ENCODE data around the gene CNDP2.
"Not testable (repeated sequence)": the region's sequence is repeated elsewhere in the genome, so short reads cannot be mapped to it uniquely, and the experiment has no call there.

CNDP2 gene

DNA sequence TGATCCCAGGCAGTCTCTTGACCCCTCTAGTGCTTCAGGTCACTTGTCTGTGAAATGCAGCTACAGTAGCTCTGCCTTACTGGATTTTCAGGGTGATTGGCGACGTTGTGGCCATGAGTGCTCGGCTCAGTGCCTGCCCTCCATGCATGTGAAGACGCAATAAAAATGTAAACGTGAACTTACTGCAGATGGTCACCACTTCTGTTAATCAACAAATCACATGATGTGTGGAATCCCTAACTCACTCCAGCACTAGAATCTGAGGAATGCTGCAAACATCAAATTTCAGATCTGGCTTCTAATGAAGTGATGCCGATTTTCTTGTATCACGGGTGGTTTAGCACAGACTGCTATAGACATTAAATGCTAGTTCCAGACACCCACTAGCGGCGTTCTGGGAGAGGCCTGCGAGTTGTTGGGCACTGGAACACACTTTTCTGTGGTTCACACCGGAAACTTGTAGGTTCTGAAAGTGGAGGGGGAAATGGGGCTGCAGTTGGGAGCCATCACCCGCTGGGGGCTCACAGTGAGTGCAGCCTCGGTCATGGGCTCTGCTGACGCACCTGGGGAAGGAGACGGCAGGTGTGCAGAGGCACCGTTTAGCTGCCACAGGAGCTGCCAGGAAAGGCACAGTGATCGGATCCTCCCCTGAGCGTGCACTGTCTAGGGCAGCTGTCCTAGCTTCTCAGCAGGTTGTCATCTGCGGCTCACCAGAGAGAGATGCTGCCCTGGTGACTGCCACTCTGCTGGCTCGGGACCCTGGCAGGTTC is 44.7 kb downstream of the CNDP2 start:
- DNase-seq, result no peak

DNA sequence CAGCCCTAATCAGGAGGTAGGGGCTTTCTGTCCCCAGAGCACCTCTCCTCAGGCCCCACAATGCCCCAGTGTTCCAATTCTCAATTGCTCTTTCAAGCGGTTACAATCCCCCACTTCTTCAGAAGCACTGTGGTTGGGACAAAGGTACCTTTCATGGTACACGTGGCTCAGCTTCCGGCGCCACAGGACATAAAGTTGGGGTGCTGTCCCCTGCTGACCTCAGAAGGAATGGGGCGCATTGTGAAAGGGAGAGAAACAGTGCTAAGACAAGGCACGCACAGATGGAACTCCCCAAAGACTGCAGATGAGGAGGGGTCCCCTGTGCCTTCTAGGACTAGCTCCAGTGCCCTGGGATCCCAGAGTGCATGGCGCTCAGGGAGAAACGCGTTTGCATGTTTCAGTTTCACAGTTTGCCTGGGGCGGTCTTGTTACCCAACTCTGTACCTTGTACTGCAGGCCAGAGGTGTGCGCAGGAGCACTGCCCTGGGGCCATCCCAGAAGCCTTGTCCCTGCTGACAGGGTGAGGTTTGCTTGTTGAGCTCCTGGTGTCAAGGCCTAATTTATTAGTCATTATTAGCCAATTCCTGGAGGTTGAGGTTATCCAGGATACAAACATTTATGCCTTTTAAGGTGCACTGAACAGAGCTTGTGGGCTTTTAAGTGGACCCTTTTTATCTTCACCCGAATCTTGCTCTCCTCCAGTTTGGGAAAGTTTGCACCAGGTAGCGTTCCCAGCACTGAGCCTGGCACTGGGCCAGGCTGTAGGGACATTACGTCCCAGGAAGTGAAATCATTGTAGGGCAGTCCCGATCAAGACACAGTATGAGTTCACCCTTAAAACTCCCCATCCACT is 45.8 kb downstream of the CNDP2 start:
- no peak for DNase-seq

DNA sequence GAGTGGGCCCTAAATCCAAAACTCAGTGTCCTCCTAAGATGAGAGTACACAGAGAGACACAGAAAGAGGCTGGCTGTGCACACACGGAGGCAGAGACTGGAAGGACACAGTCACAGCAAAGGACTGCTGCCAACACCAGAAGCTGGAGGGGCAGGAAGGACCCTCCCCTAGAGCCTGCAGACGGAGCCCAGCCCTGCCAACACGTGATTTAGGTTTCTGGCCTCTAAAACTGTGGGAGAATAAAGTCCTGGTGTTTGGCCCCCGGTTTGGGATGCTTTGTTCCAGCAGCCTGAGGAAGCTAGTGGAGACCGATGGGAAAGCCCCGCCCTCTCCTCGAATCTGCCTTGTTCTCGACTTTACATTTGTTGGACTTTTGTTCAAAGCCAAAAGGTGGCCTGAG is 48.7 kb downstream of the CNDP2 start:
- peak; percentile 53 for DNase-seq

DNA sequence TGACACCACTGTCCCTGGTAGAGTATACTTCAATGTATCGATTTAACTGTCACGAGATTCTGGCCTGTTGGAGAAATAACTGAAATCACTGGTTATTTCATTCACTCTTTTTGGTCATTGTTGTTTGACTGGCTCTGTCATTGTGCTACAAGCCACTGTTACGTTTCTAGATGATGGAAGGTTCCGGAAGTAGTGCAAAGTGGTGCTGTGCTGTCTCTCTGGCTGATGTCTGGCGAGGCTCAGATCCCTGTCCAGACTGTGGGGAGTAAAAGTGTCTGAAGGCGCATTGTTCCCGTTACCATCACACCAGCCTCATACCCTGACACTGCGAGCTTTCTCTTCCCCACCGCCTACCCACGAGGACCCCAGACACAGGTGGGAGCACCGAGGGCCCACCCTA is 49.8 kb downstream of the CNDP2 start:
- DNase-seq, result no peak

DNA sequence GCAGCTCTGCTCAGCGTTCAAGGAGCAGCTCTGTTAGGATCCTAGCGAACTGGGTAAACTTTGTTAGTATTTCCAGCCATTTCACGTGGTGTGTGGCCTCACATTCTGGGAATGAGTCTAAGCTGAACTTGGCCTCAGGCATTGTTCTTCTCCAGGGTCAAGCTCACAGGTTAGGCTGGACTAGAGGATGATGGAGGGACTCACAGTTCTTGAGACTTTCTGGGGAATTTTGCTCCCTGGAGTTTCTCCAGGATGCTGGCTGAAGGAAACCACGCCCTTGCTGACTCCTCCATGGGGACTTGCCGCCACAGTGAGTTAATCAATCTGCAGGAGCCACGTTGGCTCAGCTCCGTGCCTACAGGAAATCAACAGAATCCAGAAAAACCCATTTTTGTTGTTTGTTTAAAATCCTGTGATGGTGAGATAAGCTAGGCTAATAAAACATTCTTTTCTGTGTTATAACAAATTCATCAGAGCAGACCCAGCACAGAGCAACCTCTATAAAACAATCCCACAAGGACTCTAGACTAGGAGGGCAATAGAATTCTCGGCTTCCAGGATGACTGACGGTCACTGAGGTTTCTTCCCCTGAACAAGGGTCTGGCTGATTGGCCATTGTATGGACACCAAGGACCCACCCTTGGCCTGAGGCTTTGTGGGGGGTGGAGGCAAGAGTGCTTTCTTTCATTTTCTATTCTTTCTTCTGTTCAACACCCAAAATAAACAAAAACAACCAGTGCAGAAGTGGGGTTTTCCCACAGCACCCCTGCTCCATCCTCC is 50.8 kb downstream of the CNDP2 start:
- no peak for DNase-seq

DNA sequence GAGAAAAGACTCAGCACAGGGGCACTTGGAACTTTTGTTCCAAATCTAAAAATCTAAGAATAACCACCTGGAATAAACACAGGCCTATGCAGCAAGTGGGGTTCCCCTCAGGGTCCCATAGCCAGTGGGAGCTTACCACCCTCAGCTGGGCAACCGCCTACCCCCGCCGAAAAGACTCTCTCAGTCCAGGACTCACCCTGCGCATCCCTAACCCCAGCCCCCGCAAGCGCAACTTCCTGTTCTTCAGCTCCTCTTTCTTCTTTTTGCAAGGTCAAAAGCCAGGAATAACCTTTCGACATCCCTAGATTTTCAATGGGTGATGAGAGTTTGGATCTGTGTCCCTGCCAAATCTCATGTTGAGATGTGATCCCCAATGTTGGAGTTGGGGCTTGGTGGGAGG is 51.7 kb downstream of the CNDP2 start:
- no peak for DNase-seq

DNA sequence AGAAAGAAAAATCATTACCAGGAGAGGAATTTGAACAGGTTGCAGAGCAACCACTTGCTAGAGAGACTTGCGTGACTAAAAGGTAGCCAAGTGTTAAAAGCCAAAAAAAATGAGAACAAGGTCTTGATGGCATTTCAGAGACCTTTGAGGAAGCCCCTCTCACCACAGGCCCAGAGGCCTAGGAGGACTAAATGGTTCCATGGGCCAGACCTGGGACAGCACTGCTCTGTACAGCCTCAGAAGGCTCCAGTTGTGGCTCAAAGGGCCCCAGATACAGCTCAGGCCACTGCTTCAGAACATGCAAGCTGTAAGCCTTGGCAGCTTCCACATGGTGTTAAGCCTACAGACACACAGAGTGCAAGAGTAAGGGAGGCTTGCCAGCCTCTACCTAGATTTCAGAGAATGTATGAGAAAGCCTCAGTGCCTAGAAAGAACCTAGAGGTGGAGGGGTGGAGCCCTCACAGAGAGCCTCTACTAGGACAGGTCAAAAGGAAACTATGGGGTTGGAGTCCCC is 53.5 kb downstream of the CNDP2 start:
- DNase-seq, result no peak

DNA sequence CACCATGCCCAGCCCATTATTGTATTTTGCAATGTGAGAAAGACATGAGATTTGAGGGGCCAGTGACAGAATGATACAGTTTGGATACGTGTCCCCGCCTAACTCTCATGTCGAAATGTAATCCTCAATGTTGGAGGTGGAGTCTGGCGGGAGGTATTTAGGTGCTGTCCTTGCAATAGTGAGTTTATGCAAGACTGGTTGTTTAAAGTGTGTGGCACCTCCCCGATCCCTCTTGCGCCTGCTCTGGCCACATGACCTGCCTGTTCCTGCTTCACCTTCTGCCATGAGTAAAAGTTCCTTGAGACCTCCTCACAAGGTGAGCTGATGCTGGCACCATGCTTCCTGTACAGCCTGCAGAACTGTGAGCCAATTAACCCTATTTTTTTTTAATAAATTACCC is 54.7 kb downstream of the CNDP2 start:
- DNase-seq, result no peak

DNA sequence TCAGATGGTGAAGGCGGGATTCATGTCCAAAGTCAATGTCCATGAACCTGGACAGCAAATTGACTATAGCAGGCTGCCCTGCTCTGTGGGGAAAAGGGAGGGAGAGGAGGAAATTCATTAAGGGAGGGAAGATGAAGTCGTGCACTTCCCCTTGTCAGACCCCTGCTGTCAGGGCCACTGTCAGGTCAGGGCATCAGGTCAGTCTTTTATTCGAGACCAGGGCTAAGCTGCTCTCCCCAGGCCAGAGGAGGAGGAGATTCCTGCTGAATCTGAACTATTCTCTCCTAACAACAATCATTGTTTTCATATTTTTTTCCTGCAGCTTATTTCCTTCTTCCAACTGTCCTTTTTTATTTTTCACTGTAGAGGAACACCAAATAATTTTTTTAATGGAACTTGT is 55.3 kb downstream of the CNDP2 start:
- DNase-seq, result no peak

DNA sequence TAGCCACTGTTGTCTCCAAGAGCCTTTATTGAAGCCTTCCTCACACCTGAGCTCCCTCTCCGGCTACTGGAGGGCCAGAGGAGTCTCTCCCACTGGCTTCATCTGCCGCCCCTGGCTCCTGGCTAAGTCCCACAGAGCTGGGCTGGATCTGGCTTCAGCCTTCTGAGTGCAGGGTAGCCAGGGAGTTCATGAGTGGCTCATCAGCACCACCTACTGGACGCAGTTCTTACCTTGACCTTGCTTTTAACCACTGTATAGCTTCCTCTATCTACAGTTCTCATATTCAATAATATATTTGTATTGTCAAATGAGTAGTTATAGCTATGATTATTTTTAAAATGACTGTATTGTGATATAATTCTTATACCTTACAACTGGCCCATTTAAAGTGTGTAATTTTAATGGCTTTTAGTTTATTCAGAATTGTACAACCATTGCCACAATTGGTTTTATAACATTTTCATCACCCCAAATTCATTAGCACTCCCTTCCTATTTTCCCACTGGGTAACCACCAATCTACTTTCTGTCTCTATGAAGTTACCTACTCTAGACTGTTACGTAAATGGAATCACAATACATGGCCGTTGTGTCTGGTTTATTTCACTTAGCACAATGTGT is 55.9 kb downstream of the CNDP2 start:
- peak; percentile 80 for DNase-seq

DNA sequence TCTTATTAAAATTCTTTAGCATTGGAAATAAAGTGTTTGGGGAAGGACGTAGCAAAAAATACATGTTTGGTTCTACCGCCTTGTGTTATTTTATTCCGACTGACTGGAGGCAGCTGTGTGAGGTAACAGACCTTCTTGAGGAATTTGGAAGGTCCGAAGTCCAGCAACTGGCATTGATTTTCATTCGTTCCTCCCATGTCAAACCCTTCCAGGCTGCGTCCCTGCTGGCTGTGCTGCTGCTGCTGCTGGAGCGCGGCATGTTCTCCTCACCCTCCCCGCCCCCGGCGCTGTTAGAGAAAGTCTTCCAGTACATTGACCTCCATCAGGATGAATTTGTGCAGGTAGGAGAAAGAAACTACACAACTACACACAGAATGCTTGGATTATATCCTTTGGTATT is 60.0 kb downstream of the CNDP2 start:
- DNase-seq, result no peak

DNA sequence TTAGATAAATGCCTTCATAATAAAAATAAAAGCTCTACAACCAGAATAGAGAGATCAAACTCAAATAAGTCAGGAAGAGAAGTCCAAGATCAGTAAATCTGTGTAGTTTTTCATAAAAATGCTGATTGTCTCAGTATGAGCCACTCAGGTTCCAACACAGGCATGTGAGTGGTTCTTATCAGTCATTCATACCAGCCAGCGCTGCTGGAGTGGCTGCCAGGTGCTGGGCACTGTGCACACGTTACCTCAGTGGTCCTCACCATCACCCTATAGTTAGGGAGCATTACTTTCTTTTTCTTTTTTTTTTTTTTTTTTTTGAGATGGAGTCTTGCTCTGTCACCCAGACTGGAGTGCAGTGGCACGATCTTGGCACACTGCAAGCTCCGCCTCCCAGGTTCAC is 61.9 kb downstream of the CNDP2 start:
- DNase-seq, result no peak

DNA sequence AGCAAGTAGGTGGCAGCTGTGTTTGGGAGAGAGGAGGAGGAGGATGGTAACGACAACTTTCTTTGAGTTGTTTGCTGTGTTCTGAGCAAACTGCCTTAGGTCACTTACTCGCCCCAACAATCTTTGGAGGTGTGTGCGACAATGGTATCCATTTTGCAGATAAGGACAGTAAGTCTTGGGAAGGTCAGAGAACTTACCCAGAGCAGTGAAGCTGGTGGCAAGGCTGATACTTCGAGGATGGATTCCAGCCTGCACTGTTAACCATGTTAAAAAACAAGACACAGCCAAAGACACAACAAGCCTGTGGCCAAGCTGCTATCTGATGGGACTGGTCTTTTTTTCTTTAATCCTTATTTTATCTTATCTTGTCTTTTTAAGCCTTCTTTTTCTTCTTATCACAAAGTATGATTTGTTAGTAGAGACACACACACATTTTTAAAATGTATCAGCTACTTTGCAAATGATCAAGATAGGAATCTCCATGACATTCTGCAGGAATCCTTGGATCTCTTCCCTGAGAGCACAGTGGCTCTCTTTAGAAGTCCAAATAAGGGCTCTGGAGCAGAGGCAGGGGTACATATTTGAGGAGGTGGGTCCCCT is 66.1 kb downstream of the CNDP2 start:
- no peak for DNase-seq

DNA sequence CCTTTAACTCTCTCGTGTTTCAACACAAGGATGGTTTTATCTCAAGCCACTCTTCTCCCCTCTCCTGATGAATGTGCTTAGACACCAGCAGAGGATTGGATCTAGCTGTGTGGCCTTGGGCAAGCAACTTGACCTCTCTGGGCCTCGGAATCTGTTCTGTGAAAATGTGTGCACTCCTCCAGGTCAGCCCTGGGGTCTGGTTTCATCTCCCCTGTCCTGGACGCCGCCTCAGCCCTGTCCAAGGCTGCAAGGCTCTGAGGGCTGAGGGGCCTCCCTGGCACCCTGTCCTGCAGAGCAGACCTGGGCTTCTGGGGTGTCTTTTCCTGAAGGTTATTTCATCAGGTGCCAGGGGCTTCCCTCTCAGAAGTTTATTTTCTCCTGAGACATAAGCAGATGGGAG is 66.6 kb downstream of the CNDP2 start:
- no peak for DNase-seq

DNA sequence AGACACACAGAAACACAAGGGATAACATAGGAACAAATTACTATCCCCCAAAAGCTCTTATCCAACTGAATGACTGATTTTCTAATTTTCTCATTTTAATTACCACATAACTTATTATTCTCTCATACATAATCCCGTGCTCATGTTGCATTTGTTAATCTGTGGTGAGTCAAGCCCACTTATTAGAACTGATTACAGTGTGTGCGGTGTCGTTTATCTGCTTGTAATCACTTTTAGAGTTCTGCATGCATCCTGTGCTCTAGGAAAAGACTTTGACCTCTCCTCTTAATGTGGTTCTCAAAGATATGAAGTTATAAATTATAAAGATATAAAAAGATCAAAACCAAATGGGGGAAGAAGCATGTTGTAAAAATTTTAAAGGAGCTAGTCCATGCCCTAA is 67.8 kb downstream of the CNDP2 start:
- DNase-seq, result no peak

DNA sequence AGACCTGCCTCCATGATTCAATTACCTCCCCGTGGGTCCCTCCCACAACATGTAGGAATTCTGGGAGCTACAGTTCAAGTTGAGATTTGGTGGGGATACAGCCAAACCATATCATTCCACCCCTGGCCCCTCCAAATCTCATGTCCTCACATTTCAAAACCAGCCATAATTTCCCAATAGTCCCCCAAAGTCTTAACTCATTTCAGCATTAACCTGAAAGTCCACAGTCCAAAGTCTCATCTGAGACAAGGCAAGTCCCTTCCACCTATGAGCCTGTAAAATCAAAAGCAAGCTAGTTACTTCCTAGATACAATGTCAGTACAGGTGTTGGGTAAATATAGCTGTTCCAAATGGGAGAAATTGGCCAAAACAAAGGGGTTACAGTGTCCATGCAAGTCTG is 69.0 kb downstream of the CNDP2 start:
- not testable (repeated sequence) for DNase-seq

DNA sequence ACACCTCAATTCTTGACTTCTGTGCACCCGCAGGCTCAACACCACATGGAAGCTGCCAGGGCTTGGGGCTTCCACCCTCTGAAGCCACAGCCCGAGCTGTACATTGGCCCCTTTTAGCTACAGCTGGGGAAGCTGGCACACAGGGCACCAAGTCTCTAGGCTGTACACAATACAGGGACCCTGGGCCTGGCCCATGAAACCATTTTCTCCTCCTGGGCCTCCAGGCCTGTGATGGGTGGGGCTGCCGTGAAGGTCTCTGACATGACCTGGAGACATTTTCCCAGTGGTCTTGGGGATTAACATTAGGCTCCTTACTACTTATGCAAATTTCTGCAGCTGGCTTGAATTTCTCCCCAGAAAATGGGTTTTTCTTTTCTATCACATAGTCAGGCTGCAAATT is 69.8 kb downstream of the CNDP2 start:
- DNase-seq, result not testable (repeated sequence)

DNA sequence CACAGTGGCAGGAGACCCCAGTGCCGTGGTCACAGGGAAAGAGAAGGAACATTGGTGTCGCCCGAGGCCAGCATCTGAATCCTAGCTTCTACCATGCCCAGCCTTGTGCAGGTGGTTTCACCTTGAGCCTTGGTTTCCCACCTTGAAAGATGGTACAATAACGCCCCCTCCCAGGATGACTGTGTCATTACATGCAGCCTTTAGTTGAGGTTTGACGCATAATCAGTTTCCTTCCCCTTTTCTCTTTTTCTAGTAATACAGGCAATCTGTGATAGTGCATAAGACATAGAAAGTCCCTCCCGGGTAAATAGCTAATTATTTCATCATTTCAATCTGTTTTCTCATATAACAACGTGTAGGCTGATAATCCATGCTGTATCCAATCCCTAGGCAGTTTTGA is 71.7 kb downstream of the CNDP2 start:
- DNase-seq, result no peak

DNA sequence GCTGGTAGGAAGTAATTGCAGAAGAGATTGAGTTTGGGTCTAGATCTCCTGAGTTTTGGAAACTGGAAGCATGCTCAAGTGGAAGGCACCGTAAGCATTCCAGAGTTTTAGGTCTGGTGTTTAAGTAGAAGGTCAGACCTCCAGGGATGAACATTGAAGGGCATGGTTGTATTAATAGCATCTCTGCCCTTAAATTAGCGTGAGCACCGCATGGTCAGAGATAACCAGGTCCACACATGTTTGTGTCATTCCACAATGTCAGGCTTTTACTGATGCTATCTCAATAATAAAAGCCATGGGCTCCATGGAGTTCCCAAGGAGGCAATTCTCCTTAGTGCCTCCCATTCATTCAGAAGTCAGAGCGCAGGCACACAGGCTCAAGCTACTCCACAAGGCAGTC is 73.2 kb downstream of the CNDP2 start:
- no peak for DNase-seq

DNA sequence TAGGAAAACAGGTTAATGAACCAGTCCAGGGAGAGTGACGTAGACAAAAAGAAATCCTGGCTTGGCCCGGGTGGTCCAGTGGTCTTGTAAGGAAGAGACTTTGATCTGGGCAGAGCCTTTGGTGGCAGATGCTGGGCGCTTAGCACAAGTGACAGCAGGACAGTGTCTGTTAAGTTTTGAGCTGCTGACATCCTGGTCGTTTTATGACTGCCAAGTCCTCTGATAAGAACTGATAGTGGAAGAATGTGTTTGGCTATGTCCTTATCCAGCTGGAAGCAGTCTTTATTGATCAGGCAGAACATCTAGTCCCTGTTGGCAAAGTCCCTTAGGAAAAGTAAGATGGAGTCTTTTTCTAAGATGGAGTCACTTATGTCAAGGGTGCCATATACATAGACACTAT is 74.1 kb downstream of the CNDP2 start:
- no peak for DNase-seq

DNA sequence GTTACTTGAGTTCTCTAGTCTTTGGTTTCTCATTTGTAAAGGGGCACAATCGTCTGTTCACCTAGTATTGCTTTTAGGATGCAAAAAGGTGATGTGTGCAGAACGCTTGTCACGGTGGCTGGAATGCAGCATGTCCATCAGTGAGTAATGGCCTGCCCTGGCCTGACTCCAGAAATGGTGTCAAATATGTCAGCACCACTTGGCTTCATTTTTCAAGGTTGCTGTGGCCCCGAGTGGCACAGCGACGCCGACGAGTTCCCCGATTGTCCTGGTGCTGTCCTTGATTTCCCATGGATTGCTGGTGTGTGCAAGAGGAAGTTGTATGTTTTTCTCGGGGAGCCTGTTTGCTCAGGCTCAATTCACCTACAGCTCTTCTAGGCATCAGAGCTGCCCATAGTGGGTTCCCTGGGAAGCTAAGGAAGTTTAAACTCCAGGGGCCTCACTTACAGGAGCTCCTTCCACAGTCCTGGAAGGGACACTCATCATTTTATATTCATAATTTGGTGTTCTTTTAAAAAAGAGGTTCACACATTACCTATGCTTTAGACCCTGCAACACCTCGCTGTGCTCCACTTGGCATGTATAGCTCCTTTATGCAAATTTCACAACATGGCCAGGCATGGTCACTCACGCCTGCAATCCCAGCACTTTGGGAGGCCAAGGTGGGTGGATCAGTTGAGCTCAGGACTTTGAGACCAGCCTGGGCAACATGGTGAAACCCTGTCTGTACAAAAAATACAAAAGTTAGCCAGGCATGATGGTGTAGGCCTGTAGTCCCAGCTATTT is 75.9 kb downstream of the CNDP2 start:
- no peak for DNase-seq

DNA sequence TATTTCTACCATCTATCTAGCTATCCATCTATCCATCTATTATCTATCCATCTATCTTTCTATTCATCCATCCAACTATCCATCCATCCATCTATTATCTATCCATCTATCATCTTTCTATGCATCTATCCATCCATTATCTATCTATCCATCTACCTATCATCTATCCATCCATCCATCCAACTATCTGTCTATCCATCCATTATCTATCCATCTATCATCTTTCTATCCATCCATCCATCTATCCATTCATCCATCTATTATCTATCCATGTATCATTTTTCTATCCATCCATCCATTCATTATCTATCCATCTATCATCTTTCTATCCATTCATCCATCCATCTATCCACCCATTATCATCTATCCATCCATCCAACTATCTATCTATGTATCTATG is 76.9 kb downstream of the CNDP2 start:
- no peak for DNase-seq

Data from NCI-H2227 treated with DMSO at 0.1 percent for 48 hours (cell line).